Measurements from ENCODE around the gene CAMK2N2.

CAMK2N2 gene

DNA sequence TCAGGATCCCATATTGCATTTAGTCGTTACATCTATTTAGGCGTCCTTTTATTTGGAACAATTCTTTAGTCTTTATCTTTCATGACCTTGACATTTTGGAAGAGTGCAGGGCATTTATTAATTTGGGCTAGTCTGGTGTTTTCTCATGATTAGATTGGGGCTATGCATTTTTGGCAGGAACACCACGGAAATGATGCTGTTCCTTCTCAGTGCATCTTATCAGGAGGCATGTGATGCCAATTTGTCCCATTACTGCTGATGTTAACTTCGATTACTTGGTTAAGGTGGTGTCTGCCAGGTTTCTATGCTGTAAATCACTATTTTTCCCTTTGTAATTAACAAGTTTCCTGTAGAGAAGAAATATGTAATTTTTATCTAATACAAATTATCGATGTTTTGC lies 50.1 kb downstream of the CAMK2N2 start:
- DNase-seq = no peak
